GM19395 (cell line): ENCODE measurements around the gene TBXAS1.
"Not testable (repeated sequence)": the region's sequence is repeated elsewhere in the genome, so short reads cannot be mapped to it uniquely, and the experiment has no call there.

Experiments used
- ATAC-seq: cut with Tn5 transposase; IDR thresholded peaks from one replicate; pipeline ENCODE4 v1.9.1; 2021; ENCODE audit warnings: mild to moderate bottlenecking, moderate library complexity; ENCODE audit not compliant: unreplicated experiment

The TBXAS1 gene

DNA sequence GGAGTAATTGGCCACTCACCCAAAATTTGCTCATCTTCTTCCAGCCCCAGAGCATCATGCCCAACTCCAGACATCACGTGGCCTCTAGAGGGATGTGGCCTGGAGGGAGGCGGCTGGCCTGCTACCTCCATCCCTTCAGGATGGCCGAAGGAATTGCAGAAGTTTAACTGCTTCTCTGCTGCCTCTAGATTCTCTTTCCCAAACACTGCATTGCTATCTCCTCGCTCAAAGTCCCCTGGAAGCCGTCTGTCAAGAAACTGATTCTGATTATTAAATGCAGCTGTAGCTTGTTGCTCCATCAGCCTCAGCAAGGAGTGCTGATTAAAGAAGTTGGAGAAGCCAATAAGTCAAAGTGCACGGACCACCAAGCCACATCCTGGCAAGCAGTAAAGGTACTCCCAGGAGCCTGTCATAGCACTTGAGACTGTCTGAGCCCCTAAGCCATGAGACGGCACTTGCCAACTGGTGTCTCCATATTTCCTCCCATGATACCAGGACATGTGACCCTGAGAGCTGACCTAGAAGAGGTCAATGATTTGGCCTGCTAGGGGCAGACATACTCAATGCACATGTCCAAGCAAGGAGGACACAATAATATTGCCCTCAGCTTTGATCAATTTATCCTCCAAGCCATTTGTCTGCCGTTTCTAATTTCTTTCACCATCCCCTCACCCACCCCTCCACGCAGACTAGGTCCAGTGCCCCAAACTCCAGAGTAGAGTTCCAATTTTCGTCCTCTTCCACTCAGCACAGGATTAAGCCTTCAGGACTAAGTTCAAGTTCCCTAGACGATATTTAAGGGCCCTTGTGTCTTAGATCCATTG, 84.2 kb downstream of the TBXAS1 start:
- no peak for ATAC-seq

DNA sequence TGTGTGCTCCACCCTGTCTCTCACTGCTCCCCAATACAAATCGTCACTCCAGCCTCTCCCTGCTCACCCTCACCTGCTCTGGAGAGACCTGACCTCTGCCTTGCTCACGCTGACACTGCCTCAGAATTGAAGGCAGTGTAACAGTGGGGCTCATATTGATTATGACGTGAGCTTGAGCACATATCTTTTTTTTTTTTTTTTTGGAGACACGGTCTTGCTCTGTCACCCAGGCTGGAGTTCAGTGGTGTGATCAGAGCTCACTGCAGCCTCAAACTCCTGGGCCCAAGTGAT, 84.7 kb downstream of the TBXAS1 start:
- ATAC-seq = no peak

DNA sequence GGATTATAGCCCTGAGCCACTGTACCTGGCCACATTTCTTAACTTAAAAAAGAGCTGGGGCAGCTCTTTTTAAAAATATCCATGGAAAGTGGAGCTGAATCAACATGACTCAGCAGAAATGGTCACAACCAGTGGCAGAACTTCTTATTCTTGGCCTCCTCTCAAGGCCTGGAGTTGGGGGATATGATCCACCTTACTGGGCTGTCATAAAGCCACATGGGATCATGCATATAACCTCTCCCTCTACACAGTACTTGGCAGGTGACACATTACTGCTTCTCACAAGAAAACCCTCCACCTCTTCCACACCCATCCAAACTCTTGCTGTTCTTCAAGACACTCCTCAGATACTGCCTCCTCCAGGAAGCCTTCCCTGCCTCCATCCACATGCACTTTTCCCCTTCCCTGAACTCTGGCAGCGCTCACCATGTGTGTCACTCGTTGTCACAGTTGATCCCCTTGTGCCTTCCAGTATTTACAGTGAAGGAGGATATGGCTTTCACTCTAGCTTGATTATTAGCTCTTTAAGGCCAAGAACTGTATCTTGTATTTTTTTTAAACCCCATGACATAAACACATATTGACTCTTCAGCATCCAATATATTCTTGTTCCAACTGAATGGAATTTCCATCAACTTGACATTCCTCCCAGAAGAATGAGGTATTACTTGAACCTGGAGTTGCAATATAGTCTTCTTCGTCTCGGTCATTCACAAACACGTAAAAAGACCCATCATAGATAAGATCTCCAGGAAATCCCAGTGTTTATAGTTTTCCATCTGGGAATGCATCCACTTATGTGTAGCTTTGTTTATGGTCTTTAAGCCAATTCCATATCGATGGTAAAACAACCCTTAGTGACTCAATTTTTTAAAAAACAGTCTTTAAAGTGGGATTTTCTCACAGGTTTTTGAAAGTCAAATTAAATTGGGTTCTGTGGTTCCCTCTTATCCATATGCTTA, 85.5 kb downstream of the TBXAS1 start:
- no peak for ATAC-seq

DNA sequence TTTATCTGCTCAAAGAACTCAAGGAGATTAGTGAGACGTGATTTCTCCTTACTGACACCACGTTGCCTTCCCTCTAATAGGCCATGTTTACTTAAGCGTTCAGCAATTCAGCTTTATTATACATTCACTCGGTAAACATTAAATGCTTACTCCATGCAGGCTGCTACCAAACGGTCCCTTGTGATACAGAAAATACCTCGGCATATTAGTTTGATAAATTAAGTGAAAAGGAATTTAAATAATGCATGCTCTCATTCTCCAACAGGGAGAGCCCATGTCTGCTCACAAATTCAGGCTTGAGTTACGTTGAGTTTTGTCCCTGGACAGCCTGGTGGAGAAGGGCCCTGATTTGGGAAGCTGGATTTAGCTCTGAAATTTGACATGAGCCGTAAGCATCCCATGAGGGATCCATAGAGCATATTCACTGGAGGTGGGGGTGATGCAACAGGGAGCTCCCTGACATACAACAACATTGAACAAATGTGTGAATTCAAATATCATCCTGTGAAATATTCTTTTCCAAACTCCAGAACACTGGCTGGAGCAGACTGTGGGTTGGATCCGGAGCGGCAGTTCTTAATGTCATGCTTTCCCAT, 86.3 kb downstream of the TBXAS1 start:
- no peak for ATAC-seq

DNA sequence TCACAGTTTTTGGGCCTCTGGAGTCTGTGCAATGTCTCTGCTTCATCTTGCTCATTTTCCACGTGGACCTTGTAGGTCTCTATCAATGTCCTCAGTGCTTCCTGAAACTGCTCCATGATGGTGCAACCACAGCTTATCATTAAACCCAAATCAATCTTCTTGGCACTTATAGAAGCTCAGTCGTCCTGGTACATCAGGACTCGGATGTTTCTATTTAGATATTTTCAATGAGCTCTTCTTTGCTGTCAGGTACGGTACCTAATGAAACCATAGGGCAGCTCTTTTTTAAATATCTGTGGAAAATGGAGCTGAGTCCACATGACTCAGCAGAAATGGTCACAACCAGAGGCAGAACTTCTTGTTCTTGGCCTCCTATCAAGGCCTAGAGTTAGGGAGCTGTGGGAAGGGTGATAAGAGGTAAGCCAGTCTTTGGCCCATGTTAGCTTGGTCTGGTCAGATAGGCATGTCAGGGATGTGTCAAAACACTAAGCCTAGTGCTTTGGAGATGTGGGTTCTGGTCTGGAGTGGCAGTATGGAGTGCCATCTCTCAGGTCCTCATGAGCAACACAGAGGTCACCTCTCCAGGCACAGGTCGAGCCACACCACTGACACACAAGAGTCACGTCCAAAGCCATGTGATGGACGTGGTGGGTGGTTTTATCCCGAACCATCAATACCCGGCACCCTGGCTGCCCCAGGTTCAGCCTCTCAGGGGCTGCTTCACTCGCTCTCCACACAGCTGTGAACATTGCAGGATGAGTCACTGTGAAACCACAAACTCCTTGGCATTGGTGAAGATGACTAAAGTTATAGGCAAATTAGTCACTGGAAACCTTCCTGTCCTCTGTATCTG, 87.0 kb downstream of the TBXAS1 start:
- peak; percentile 93 for ATAC-seq

DNA sequence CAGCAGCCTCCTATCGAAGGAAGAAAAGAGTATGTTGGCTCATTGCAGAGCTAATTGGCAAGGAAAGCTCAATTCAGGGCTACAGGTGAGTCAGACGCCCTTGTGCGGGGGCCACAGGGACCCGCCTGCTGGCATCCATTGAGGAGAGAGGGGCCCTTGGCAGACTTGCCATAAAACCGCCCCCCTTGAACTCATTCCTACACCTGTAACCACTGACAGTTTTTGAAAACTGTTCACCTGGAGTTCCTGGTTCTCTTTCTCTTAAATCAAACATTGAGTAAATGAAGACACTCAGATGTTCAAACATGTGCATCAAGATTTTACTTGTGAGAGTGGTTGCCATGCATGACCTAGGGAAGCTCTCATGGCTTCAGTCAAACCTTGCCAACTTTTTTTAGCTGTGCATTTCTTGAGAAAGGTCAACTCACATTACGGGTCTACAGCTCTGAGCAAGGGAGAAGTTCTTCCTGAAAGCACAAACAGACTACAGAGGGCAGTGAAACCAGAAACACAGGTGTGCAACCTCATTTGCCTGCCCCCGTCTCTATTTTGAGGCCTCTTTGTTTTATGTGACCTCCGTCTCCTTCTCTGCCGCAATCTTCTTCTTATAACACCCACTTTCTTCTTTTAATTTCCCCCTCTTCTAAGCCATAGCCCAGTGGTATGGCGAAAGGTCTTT, 87.8 kb downstream of the TBXAS1 start:
- ATAC-seq = peak; percentile 82

DNA sequence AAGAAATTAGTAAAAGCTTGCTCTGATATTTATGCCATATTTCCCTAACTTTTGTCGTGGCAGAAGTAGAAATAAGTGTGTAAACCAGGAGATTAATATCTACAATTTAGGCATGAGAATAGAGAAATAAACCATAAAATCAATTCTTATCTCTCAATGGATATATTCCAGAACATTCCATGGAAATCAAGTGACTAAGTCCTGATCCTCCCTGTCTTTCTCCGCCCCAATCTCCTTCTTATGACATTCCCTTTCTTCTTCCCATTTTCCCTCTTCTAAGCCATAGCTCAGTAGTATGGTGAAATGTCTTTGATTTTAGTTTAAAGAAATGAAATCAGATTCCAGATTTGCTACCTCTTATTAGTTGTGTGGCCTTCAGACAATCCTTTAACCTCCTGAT, 88.8 kb downstream of the TBXAS1 start:
- no peak for ATAC-seq

DNA sequence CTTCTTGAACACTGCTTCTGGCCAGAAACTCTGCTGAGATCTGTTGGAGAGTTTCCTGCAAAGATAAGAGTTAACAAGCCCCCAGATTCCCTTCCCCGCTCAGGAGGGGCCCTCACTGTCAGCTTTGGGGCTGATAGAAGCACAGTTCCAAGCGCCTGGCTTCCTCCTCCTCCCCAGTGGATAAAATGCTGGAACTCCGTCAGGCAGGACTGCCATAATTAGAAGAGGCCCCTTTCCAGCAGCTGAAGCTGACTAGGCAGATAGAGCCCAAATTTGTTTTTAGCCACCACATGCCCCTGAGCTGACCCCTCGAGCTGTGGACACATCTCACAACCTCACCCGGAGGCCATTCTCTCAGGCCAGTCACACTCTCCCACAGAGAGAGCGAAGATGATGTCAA, 89.4 kb downstream of the TBXAS1 start:
- no peak for ATAC-seq

DNA sequence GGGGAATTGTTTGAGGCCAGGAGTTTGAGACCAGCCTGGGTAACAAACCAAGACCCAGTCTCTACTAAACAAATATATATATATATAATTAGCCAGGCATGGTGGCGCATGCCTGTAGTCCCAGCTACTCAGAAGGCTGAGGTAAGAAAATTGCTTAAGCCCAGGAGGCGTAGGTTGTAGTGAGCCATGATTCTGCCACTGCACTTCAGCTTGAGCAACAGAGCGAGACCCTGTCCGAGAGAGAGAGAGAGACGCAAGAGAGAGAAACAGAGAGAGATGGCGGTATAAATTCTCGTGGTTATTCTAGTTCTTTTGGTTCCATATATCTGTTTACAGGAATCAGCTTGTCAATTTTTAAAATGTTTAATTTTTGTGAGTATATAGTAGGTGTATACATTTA, 94.0 kb downstream of the TBXAS1 start:
- ATAC-seq = no peak

DNA sequence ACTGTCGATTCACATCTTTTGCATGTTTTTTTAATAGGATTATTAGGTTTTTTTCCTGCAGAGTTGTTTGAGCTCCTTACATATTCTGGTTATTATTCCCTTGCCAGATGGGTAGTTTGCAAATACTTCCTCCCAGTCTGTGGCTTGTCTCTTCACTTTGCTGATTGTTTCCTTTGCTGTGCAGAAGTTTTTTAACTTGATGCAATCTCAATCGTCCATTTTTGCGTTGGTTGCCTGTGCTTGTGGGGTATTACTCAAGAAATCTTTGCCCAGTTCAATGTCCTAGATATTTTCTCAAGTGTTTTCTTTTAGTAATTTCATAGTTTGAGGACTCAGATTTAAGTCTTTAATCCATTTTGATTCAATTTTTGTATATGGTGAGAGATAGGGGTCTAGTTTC, 95.4 kb downstream of the TBXAS1 start:
- no peak for ATAC-seq

DNA sequence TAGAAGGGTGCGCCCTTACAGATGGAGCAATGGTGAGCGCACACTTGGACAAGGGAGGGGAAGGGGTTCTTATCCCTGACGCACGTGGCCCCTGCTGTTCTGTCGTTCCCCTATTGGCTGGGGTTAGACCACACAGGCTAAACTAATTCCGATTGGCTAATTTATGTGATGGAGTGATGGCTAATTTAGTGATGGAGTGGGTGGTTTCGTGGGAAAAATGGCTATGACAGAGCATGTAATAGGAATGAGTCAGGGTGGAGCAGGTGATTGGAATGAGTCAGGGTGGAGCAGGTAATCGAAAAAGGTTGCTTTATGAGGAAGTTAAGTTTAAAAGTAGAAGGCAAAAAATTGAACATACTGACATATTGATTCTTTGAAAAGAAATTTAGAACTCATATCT, 100.2 kb downstream of the TBXAS1 start:
- not testable (repeated sequence) for ATAC-seq

DNA sequence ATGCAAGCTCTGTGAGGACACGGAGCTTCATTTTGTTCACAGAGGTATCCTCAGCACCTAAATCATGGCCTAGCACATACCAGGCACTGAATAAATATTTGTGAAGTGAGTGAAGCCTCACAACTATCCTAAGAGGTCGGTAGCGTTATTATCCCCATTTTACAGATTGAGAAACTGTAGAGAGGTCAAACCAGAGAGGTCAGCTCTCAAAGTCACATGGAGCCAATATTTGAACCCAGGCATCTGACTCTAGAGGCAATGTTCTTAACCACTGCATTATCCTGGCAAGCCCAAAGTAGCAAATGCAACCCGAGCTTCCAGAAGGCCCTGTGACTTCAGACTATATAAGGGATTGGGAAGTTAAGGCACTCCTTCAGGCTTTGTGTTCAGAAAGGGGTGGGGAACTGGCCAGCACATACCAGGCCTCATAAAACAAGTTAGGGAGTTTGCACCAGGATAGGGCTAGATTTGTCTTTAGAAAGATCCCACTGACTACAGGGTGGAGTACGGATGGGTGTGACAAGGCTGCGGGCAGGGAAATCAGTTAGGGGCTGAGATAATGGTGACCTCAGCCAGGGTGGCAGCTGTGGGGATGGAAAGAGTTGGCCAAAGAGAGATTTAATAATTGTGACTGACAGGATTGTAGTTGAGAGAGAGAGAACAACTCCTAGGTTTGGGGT, 101.4 kb downstream of the TBXAS1 start:
- no peak for ATAC-seq

DNA sequence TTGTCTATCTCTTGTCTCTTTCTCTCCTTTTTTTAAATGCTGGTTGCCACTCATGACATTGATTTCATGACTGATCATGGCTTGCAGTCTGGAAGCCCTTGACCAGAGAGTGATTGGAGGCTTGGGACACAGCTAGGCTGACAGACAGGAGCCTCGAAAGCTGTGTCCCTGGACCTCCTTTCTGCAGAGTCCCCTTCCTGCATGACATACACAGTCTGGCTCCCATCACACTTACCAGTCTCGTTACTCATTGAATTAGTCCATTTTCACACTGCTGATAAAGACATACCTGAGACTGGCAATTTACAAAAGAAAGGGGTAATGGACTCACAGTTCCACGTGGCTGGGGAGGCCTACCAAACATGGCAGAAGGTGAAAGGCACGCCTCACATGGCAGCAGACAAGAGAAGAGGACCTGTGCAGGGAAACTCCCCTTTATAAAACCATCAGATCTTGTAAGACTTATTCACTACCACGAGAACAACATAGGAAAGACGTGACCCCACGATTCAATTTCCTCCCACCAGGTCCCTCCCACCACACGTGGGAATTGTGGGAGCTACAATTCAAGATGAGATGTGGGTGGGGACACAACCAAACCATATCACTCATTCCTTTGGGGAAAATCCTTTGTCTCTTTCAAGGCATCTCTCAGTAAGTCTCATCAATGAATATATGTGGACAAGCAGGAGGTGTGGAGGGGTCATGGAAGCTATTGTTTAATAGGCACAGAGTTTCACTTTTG, 102.3 kb downstream of the TBXAS1 start:
- ATAC-seq = no peak

DNA sequence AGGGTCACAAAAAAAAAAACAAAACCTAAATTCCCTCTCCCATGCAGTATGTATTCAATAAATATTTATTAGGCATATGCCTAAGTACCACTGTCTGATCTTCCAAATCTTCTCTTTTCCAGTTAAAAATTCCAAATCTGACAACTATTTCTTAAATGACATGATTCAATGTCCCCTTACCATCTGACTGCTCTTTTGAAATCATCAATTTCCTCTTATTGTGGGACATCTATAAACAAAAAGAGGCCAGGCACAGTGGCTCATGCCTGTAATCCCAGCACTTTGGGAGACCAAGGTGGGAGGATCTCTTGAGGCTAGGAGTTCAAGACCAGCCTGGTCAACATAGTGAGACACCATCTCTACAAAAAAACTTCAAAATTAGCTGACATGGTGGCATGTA, 103.5 kb downstream of the TBXAS1 start:
- ATAC-seq = no peak

DNA sequence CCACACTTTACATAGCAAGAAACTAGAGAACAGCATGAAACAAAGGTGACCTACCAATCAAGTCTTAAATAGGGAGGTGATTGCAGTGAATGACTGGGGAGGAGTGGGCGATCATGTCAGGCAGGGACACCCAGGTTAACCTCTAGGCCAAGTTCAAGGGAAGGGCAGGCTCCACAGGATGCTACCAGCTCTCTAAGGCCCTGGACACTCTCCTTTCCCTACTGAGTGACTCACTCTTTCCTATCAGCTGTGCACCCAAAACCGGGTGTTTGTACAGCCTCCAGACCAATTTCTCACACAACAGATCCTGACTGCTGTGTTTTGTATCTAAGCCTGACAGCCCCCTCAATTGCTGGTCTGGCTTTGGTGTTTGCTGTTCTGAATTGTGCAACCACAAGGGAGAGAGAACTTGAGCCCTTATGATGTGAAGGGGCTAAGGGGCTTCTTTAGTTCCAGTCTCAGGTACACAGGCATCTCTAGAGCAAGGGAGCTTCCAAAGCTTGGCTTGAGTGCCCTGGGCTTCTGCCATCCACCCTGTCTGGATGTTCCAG, 107.8 kb downstream of the TBXAS1 start:
- ATAC-seq = no peak

DNA sequence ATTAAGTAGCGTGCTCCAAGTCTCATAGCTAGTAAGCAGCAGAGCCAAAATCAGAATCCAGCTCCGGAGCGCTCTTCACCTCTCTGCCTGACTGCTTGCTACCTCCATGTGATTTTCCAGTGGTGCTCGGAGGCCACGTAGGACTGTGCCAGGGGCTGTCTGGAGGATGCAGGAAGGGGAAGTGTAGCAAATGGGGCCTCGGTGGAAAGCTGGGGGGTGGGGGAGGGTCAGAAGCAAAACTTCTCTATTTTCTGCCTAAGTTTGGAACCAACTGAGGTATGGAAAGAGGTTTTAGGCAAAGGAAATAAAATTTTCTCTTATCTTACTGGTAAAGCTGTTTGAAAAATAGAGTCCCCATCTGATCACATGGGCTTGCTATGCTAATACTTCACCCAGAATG, 108.7 kb downstream of the TBXAS1 start:
- ATAC-seq = no peak

DNA sequence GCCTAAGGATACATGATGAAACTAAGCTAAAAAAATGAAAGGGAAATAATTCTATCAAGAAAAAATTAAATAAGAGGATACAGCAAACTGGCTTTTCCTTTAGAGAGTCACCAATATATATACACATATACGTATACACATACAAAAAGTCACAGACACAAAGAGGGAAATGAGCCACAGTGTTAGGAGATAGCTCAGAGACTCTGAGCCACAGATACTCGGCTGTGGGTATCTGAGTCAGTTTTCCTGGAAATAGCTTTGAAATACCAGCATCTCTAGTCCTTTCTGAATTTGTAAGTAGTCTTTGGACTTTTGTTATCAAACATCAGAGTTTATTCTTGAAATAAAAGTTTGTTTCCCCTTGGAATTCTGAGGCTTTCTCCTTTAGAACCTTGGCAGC, 111.8 kb downstream of the TBXAS1 start:
- no peak for ATAC-seq

DNA sequence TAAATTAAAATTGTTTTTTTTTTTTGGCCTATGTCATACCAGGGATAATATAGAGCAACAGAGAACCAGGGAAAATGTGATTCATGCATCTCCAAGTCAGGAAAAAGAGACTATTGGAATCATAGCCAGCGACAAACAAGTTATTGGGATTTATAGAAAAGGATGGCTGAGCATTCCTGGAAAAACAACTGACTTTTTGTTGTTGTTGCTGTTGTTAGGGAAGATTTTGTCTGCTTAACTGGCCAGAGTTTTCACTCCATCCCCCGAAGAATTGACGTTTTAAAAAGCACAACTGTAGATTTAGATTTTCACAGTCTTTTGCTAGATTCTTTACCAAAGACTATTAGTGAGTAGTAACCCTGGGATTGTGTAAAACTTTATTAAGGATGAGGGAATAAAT, 112.4 kb downstream of the TBXAS1 start:
- no peak for ATAC-seq

DNA sequence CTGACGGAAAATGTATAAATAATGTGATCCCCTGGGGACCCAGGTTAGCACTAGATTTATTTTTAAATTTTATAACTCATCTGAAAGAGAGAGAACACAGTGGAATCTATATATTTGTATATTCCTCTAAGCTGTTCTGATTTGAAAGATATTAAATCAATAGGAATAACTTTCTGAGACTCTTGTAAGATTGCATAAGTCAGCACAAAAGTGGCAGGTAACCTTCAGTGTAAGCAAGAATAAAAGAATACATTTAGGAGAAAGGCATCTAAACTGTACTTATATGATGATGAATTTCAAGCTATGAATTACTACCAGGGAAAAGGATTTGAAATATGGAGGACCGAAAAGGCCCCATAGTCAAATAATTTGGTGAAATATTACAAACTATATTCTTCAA, 112.8 kb downstream of the TBXAS1 start:
- ATAC-seq = no peak
